ENCODE measurements around the gene VANGL1. TPM values are rescaled to one million over a fixed set of nuclear protein-coding genes. Genes with fewer than 3 reads are reported as not detected.
A peak's percentile ranks its signal among the peaks of the same experiment; 100 is the strongest.

Gene VANGL1
- total RNA-seq, 1 donor from 2014 or later = 22.9 TPM

- no peak overlapping the region for H3K27ac Mint-ChIP-seq
- H3K27me3 Mint-ChIP-seq = no peaks in the 10 kb centered on the region
- H3K4me1 Mint-ChIP-seq (ENCODE audit: low read depth) = peaks cover 3% of the 10 kb centered on the region
- peaks cover 19% of the 10 kb centered on the region for H3K36me3 Mint-ChIP-seq (ENCODE audit: insufficient read depth)
- no peaks in the 10 kb centered on the region for H3K9me3 Mint-ChIP-seq (ENCODE audit: low read depth)
- no peak overlapping the region for H3K4me3 Mint-ChIP-seq (ENCODE audit: low read depth)
- TF ChIP-seq CTCF (IDR thresholded peaks at IDR 0.05; ENCODE audit: unreplicated experiment) = no peak
- no peak for DNase-seq (ENCODE audit: low spot score, unreplicated experiment)
Measured at GRCh38 chr1:115661157-115661556, 19.4 kb downstream of the VANGL1 start.

GRCh38 chr1:115665319-115666096 lies 23.7 kb downstream of the VANGL1 start:
- Mint-ChIP-seq H3K36me3 (ENCODE audit: insufficient read depth) (peaks cover 24% of the 10 kb centered on the region), H3K27me3 (no peaks in the 10 kb centered on the region), H3K9me3 (ENCODE audit: low read depth) (no peaks in the 10 kb centered on the region), H3K4me3 (ENCODE audit: low read depth) (no peak overlapping the region), H3K4me1 (ENCODE audit: low read depth) (peaks cover 3% of the 10 kb centered on the region), H3K27ac (peak overlapping the region; percentile 69)
- TF ChIP-seq CTCF (IDR thresholded peaks at IDR 0.05; ENCODE audit: unreplicated experiment) = no peak
- no peak for DNase-seq (ENCODE audit: low spot score, unreplicated experiment)

GRCh38 chr1:115666206-115666605 lies 24.4 kb downstream of the VANGL1 start:
- no peak for TF ChIP-seq CTCF (IDR thresholded peaks at IDR 0.05; ENCODE audit: unreplicated experiment)
- Mint-ChIP-seq H3K27me3 (no peaks in the 10 kb centered on the region), H3K4me1 (ENCODE audit: low read depth) (peaks cover 9% of the 10 kb centered on the region), H3K9me3 (ENCODE audit: low read depth) (no peaks in the 10 kb centered on the region), H3K4me3 (ENCODE audit: low read depth) (no peak overlapping the region), H3K27ac (no peak overlapping the region), H3K36me3 (ENCODE audit: insufficient read depth) (peaks cover 22% of the 10 kb centered on the region)
- no peak for DNase-seq (ENCODE audit: low spot score, unreplicated experiment)

- Mint-ChIP-seq H3K9me3 (ENCODE audit: low read depth) (no peaks in the 10 kb centered on the region), H3K4me3 (ENCODE audit: low read depth) (no peak overlapping the region), H3K4me1 (ENCODE audit: low read depth) (peaks cover 14% of the 10 kb centered on the region), H3K27me3 (no peaks in the 10 kb centered on the region), H3K36me3 (ENCODE audit: insufficient read depth) (peaks cover 22% of the 10 kb centered on the region), H3K27ac (peak overlapping the region; percentile 85)
- DNase-seq (ENCODE audit: low spot score, unreplicated experiment) = no peak
- no peak for TF ChIP-seq CTCF (IDR thresholded peaks at IDR 0.05; ENCODE audit: unreplicated experiment)
Measured at GRCh38 chr1:115666702-115667101, 24.9 kb downstream of the VANGL1 start.

- no peak overlapping the region for H3K4me3 Mint-ChIP-seq (ENCODE audit: low read depth)
- peaks cover 26% of the 10 kb centered on the region for H3K4me1 Mint-ChIP-seq (ENCODE audit: low read depth)
- H3K9me3 Mint-ChIP-seq (ENCODE audit: low read depth) = no peaks in the 10 kb centered on the region
- peak overlapping the region; percentile 3 for H3K27ac Mint-ChIP-seq
- DNase-seq (ENCODE audit: low spot score, unreplicated experiment) = no peak
- peaks cover 24% of the 10 kb centered on the region for H3K36me3 Mint-ChIP-seq (ENCODE audit: insufficient read depth)
- no peaks in the 10 kb centered on the region for H3K27me3 Mint-ChIP-seq
- no peak for TF ChIP-seq CTCF (IDR thresholded peaks at IDR 0.05; ENCODE audit: unreplicated experiment)
Measured at GRCh38 chr1:115668579-115668978, 26.8 kb downstream of the VANGL1 start.

Data from progenitor cell of endocrine pancreas (in vitro differentiated cells).